GM12878 (cell line): ENCODE data around the gene MIEF1. TPM values are rescaled to one million over a fixed set of nuclear protein-coding genes. Genes with fewer than 3 reads are reported as not detected.

Experiments used
- ATAC-seq: fragments of 200-7000 bp; cut with Tn5 transposase; 3 replicates; pipeline ENCODE4 v1.9.1; 2020; ENCODE audit warnings: mild to moderate bottlenecking, moderate library complexity
- BruUV-seq: library from RNA; stranded (reverse); fragments of 400-500 nt; replicated peaks from 2 replicates; lab custom pipeline; 2021; lab: Mats Ljungman, UMichigan
- CTCF ChIA-PET: fragments of 300-600 bp; sonication (Branson Sonifier 250); formaldehyde crosslinking; extraction: SDS; loops from one replicate; lab custom pipeline; 2021; ENCODE audit warnings: inconsistent platforms; lab: Yijun Ruan, JAX
- POLR2A ChIA-PET: fragments of 350-600 bp; formaldehyde crosslinking; extraction: SDS; loops from one replicate; lab custom pipeline; 2021; ENCODE audit warnings: inconsistent platforms; lab: Charles Lee
- RAD21 ChIA-PET: fragments of 300-600 bp; sonication (Branson Sonifier 250); formaldehyde crosslinking; loops from one replicate; lab custom pipeline; 2023; ENCODE audit warnings: antibody characterized with exemption; ENCODE audit not compliant: unreplicated experiment; lab: Charles Lee
- SMC1A ChIA-PET: fragments of 300-600 bp; sonication (Branson Sonifier 250); formaldehyde crosslinking; loops from one replicate; lab custom pipeline; 2023; ENCODE audit not compliant: unreplicated experiment, uncharacterized antibody; lab: Charles Lee
- DNase-seq: peaks from one replicate; pipeline ENCODE4 v3.0.0-alpha.2; 2011; ENCODE audit warnings: low read depth, low spot score
- FAIRE-seq: peaks from 3 replicates; lab custom pipeline; 2011; peaks lifted over from hg19 to GRCh38; lab: Jason Lieb, UNC
- H2AFZ ChIP-seq: 2 replicates; pipeline ENCODE4 v1.6.0; 2011; ENCODE audit warnings: low read depth, low read length, control low read depth; ENCODE audit not compliant: control insufficient read depth
- H3K27ac ChIP-seq: 2 replicates; pipeline ENCODE4 v1.5.1; 2011; ENCODE audit warnings: control low read depth; ENCODE audit not compliant: control insufficient read depth, insufficient read depth
- H3K27me3 ChIP-seq, 2 experiments: replicated peaks in 1 of 2; 2 replicates each; pipeline versions ENCODE4 v1.6.0 to v1.6.1; 2011; ENCODE audit warnings: low read length in 1 of 2; ENCODE audit not compliant: control insufficient read depth in 2 of 2, insufficient read depth in 2 of 2
- H3K36me3 ChIP-seq, 2 experiments: 2 replicates each; pipeline ENCODE4 v1.5.1; 2011; ENCODE audit warnings: low read length in 1 of 2; ENCODE audit not compliant: control insufficient read depth in 2 of 2, insufficient read depth in 2 of 2
- H3K4me1 ChIP-seq: 2 replicates; pipeline ENCODE4 v1.6.1; 2011; ENCODE audit warnings: mild to moderate bottlenecking, low read length, moderate library complexity, mixed read lengths; ENCODE audit not compliant: control insufficient read depth, insufficient read depth
- H3K4me2 ChIP-seq: 2 replicates; pipeline ENCODE4 v1.6.0; 2011; ENCODE audit warnings: control low read depth; ENCODE audit not compliant: control insufficient read depth, insufficient read depth
- H3K4me3 ChIP-seq: fragments of 200-600 bp; sonication (generic); 2 replicates; pipeline ENCODE4 v1.5.1; 2016
- H3K79me2 ChIP-seq: 2 replicates; pipeline ENCODE4 v1.6.0; 2011; ENCODE audit warnings: low read length; ENCODE audit not compliant: control insufficient read depth, insufficient read depth
- H3K9ac ChIP-seq: 2 replicates; pipeline ENCODE4 v1.8.0; 2011; ENCODE audit warnings: low read length, control low read depth, mixed read lengths; ENCODE audit not compliant: control insufficient read depth, insufficient read depth
- H3K9me3 ChIP-seq: replicated peaks from 3 replicates; pipeline ENCODE4 v1.5.1; 2011; ENCODE audit warnings: mild to moderate bottlenecking, low read length; ENCODE audit not compliant: control insufficient read depth, insufficient read depth
- H4K20me1 ChIP-seq: 2 replicates; pipeline ENCODE4 v1.6.0; 2011; ENCODE audit not compliant: control insufficient read depth, insufficient read depth
- BHLHE40 ChIP-seq, 2 experiments: fragments of 450-650 bp in 1 of 2; IDR thresholded peaks; 2 replicates each; pipeline ENCODE4 v1.6.1; 2011 to 2017; ENCODE audit warnings: low read depth in 2 of 2, borderline replicate concordance in 1 of 2, improper control_type of control experiment in 1 of 2, low read length in 1 of 2, mild to moderate bottlenecking in 1 of 2
- NFYA ChIP-seq: IDR thresholded peaks from 2 replicates; pipeline ENCODE4 v1.6.1; 2011; ENCODE audit warnings: low read depth, mild to moderate bottlenecking, low read length, improper control_type of control experiment, borderline replicate concordance
- NFYB ChIP-seq: IDR thresholded peaks from 2 replicates; pipeline ENCODE4 v1.6.1; 2011; ENCODE audit warnings: low read depth, mild to moderate bottlenecking, low read length, improper control_type of control experiment, moderate library complexity; ENCODE audit not compliant: insufficient read depth
- SKIL ChIP-seq: fragments of 450-650 bp; IDR thresholded peaks from 2 replicates; pipeline ENCODE4 v1.6.1; 2017; ENCODE audit warnings: mild to moderate bottlenecking, low read depth, inconsistent platforms; ENCODE audit not compliant: poor library complexity, severe bottlenecking
- TAF1 ChIP-seq: IDR thresholded peaks from 2 replicates; pipeline ENCODE4 v1.6.1; 2011; ENCODE audit warnings: mild to moderate bottlenecking, low read depth, low read length, borderline replicate concordance
- WGBS: methylation state at CpG from one replicate; pipeline ENCODE4 v1.1.6; 2016; ENCODE audit warnings: low lambda C conversion rate; ENCODE audit not compliant: insufficient replicate concordance, insufficient coverage; ENCODE audit errors: missing lambda C conversion rate; 5-methylcytosine and 5-hydroxymethylcytosine counted together
- in situ Hi-C: fragments of 300-500 bp; cut with MboI; formaldehyde crosslinking; loops from 9 replicates; pipeline ENCODE4 v1.14.3; 2018; ENCODE audit warnings: mixed read lengths
- intact Hi-C: fragments of 100-400 bp; cut with micrococcal nuclease; formaldehyde crosslinking; loops from one replicate; pipeline ENCODE4 v1.14.2; 2022; ENCODE audit not compliant: unreplicated experiment
- polyA plus RNA-seq, 11 experiments: library from polyadenylated mRNA; depleted of rRNA in 4 of 11; unstranded in 6 of 11; stranded (reverse) in 5 of 11; fragments of >200 nt; fragmentation: Nextera tagmentation in 4 of 11; fragmentation: Illumina TruSeq in 1 of 11; extraction: Ambion mirVana in 4 of 11; extraction: Trizol in 1 of 11; gene quantifications; 1 replicate in 1 of 11; 2 replicates in 10 of 11; pipeline versions ENCODE4 v1.2.1 to v1.2.3, GENCODE V29; 2011 to 2016; ENCODE audit warnings: inconsistent platforms in 2 of 11, missing spikeins in 2 of 11, low read depth in 1 of 11
- total RNA-seq, 4 experiments: library from RNA; depleted of rRNA in 3 of 4; stranded (reverse); fragments of >200 nt in 3 of 4; fragmentation: Illumina TruSeq in 1 of 4; extraction: Trizol in 1 of 4; gene quantifications; 2 replicates each; pipeline versions ENCODE4 v1.2.1 to v1.2.3, GENCODE V29; 2013 to 2021

Gene MIEF1
- total and polyA plus RNA-seq, 10 of the 15 experiments (the other 5 are each of a cell fraction or from before 2014, with no cell fraction given), result 12.4 to 52.3 (median 29.3) TPM

DNA sequence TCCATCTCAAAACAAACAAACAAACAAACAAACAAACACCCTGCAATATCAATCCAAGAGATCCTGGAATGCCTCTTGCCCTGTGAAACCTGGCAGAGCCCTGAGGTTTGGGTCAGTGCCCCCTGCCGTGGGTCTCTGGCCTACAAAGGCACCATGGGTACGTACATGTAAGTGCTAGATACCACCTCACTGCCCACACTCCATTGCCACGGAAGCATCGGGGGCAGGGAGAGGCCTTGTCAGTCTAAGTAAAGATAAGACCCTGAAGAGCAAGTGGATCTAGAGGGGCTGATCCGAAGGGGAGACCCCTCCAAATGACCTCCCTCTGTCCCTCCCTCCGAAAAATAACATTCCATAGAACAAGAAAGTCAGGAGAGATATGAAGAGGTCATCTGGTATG lies 2.0 kb upstream of the MIEF1 start:
- ATAC-seq (no peak), FAIRE-seq (no peak), DNase-seq (no peak)
- Histone ChIP-seq H3K27me3 (no peaks in the 10 kb centered on the region), H3K27ac (no peak overlapping the region), H3K79me2 (peaks cover 29% of the 10 kb centered on the region), H3K36me3 (peaks cover 6 to 7% of the 10 kb centered on the region in 2 experiments; a peak in 3 of 4 replicates), H2AFZ (no peak overlapping the region), H3K9me3 (no peaks in the 10 kb centered on the region), H4K20me1 (no peaks in the 10 kb centered on the region), H3K4me3 (no peak overlapping the region), H3K4me1 (0 out of 2 replicates have a peak, but pooled peaks cover 5% of the 10 kb centered on the region), H3K4me2 (no peak overlapping the region), H3K9ac (no peak overlapping the region)
- no peak for TF ChIP-seq NFYA
- no peak for TF ChIP-seq SKIL
- TF ChIP-seq TAF1, result no peak
- no peak for TF ChIP-seq NFYB
- TF ChIP-seq BHLHE40 (IDR thresholded peaks at IDR 0.05; ENCODE audit: borderline replicate concordance in 1 of 2, low read depth in 2 of 2, low read length in 1 of 2), result no peak
- ChIA-PET RAD21 (interaction anchor here (2.8 kb wide), 1 partner anchor 28 kb away, joined by 22 read pairs; no protein-coding TSS in a partner anchor), POLR2A (interaction anchor here (0.6 kb wide), 1 partner anchor 351 kb away, joined by 3 read pairs; no protein-coding TSS in a partner anchor), SMC1A (no interaction called here), CTCF (interaction anchor here (15.7 kb wide), 1 partner anchor 28 kb away, joined by 372 read pairs; the partner anchor contains the start of genes ATF4 and RPS19BP1)
- 44% methylated on average over 6 of the region's 6 CpGs for WGBS
- in situ Hi-C loops, result loop anchor here (25.0 kb wide), 1 partner anchor 338 kb away; the partner anchor contains the start of gene CBX7
- intact Hi-C loops, result no loop called here
- BruUV-seq, result no TSS peak
